DOHH2 (cell line): ENCODE measurements around the gene MRPL58.

Experiments used
- EZH2phosphoT487 ChIP-seq: fragments of 200-600 bp; sonication (generic); IDR thresholded peaks from 2 replicates; pipeline ENCODE4 v1.6.1; 2017; ENCODE audit warnings: borderline replicate concordance, mild to moderate bottlenecking, antibody characterized with exemption, low read length, moderate library complexity, mixed read lengths
- TF ChIP-seq, protein P1 (sequence below): fragments of 200-600 bp; sonication (generic); IDR thresholded peaks from one replicate; pipeline ENCODE4 v1.5.1; 2014; ENCODE audit warnings: antibody characterized with exemption, mild to moderate bottlenecking, low read depth, low read length; ENCODE audit not compliant: poor library complexity, severe bottlenecking

DNA sequence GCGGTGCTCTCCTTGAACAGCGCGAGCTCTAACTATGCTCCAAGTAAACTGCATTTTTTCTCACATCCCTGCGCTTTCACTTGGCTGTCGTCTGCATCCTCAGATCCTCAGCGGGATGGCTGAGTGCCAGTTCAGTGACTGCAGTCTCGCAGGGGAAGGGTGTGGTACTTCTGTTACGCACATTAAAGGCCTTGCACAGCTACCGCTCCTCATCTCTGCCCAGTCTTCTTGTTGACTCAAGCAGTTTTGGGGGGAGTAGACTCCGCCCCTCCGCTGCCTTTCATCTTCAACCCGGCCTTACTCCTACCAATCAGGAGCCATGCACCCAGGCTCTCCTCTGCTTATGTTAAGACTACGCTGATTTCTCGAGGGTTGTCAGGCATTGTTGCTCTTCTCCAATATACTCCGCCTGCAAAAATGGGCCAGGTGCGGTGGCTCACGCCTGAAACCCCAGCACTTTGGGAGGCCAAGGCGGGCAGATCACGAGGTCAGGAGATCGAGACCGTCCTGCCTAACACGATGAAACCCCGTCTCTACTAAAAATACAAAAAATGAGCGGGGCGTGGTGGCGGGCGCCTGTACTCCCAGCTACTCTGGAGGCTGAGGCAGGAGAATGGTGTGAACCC, 24.3 kb downstream of the MRPL58 start:
- TF ChIP-seq, protein P1, sequence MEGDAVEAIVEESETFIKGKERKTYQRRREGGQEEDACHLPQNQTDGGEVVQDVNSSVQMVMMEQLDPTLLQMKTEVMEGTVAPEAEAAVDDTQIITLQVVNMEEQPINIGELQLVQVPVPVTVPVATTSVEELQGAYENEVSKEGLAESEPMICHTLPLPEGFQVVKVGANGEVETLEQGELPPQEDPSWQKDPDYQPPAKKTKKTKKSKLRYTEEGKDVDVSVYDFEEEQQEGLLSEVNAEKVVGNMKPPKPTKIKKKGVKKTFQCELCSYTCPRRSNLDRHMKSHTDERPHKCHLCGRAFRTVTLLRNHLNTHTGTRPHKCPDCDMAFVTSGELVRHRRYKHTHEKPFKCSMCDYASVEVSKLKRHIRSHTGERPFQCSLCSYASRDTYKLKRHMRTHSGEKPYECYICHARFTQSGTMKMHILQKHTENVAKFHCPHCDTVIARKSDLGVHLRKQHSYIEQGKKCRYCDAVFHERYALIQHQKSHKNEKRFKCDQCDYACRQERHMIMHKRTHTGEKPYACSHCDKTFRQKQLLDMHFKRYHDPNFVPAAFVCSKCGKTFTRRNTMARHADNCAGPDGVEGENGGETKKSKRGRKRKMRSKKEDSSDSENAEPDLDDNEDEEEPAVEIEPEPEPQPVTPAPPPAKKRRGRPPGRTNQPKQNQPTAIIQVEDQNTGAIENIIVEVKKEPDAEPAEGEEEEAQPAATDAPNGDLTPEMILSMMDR = no peak
- no peak for TF ChIP-seq EZH2phosphoT487
